ENCODE data around the gene SHC2. TPM values are rescaled to one million over a fixed set of nuclear protein-coding genes. Genes with fewer than 3 reads are reported as not detected.

Gene SHC2
- total RNA-seq: 30.6 TPM

GRCh38 chr19:460877-461720, at the start of gene SHC2:
SHC2 (minus strand) TSS chr19:461033; CDS start chr19:460996, 37 bp downstream.

GRCh38 chr19:507286-508203, 46.7 kb upstream of the SHC2 start, which contains the start of gene TPGS1:
TPGS1 (plus strand) TSS chr19:507497; CDS start chr19:507507, 10 bp downstream.

GRCh38 chr19:496112-496665, 35.4 kb upstream of the SHC2 start, which contains the start of gene MADCAM1:
MADCAM1 (plus strand) TSS chr19:496486; CDS start chr19:496500, 14 bp downstream.

GRCh38 chr19:408902-409515, 51.8 kb downstream of the SHC2 start, which contains the start of gene C2CD4C:
C2CD4C (minus strand) TSS chr19:409147; CDS start chr19:408361, 786 bp downstream.

Small RNAs within 50 kb of the gene (small RNA-seq; reads per million reads assigned to genes)
- not detected for gene RNA5SP462 (ENCODE audit: low replicate concordance)

Other genes with a start within 250 kb of the SHC2 start
- 8.6 TPM for gene PLPP2, start 169.6 kb downstream of the SHC2 start, total RNA-seq
- 19.2 TPM for gene MIER2, start 116.2 kb downstream of the SHC2 start, total RNA-seq
- 1.6 TPM for gene C2CD4C, start 51.9 kb downstream of the SHC2 start, total RNA-seq
- gene MADCAM1, start 35.5 kb upstream of the SHC2 start, total RNA-seq: 3.6 TPM
- 30.3 TPM for gene TPGS1, start 46.5 kb upstream of the SHC2 start, total RNA-seq
- gene CDC34, start 70.7 kb upstream of the SHC2 start, total RNA-seq: 72.5 TPM
- gene GZMM, start 83.0 kb upstream of the SHC2 start, total RNA-seq: 1.2 TPM
- gene BSG, start 111.6 kb upstream of the SHC2 start, total RNA-seq: 363 TPM
- gene HCN2, start 128.8 kb upstream of the SHC2 start, total RNA-seq: 0.53 TPM
- gene POLRMT, start 172.5 kb upstream of the SHC2 start, total RNA-seq: 30.9 TPM
- gene FGF22, start 178.8 kb upstream of the SHC2 start, total RNA-seq: 0.88 TPM
- 27.6 TPM for gene RNF126, start 202.2 kb upstream of the SHC2 start, total RNA-seq
- 29.4 TPM for gene FSTL3, start 215.4 kb upstream of the SHC2 start, total RNA-seq
- 3.1 TPM for gene PRSS57, start 234.4 kb upstream of the SHC2 start, total RNA-seq
- 74.6 TPM for gene PALM, start 247.9 kb upstream of the SHC2 start, total RNA-seq

Data from metanephros (tissue), 2 donors.